ENCODE data around the gene MBD1.

The MBD1 gene

DNA sequence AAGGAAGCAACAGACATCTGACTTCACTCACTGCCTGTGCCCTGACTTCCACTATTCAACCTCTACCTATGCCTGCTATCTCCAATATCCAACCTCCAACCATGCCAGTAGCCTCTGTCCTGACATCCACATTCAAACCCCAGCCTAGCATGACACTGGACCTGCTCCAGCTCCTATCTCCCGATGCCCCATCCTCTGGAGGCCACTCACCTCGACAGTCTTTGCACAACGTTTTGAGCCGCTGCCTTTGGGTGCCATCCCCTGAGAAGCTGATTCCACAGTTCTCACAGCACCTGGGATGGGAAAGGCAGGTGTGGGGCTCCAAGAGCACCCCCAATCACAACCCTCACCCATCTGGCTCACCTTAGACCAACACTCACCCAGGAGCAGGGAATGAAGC is 4.9 kb downstream of the MBD1 start (continued):
- TF ChIP-seq, protein P1, sequence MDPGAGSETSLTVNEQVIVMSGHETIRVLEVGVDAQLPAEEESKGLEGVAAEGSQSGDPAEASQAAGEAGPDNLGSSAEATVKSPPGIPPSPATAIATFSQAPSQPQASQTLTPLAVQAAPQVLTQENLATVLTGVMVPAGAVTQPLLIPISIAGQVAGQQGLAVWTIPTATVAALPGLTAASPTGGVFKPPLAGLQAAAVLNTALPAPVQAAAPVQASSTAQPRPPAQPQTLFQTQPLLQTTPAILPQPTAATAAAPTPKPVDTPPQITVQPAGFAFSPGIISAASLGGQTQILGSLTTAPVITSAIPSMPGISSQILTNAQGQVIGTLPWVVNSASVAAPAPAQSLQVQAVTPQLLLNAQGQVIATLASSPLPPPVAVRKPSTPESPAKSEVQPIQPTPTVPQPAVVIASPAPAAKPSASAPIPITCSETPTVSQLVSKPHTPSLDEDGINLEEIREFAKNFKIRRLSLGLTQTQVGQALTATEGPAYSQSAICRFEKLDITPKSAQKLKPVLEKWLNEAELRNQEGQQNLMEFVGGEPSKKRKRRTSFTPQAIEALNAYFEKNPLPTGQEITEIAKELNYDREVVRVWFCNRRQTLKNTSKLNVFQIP (CRISPR knock-in tag; IDR thresholded peaks at IDR 0.05; ENCODE audit: borderline replicate concordance, low read depth), result no peak
- TF ChIP-seq BACH2 (CRISPR knock-in tag; IDR thresholded peaks at IDR 0.05; ENCODE audit: borderline replicate concordance) (no peak), SNAI2 (CRISPR knock-in tag; IDR thresholded peaks at IDR 0.05) (no peak), CSDC2 (CRISPR knock-in tag; IDR thresholded peaks at IDR 0.05) (no peak)

GRCh38 chr18:50275503-50276036 is 5.8 kb downstream of the MBD1 start:
- TF ChIP-seq, protein P1 (CRISPR knock-in tag; IDR thresholded peaks at IDR 0.05; ENCODE audit: borderline replicate concordance, low read depth), result no peak
- TF ChIP-seq ZNF565 (CRISPR knock-in tag; conservative IDR thresholded peaks at IDR 0.05; ENCODE audit: low read depth) (no peak), ZNF70 (CRISPR knock-in tag; IDR thresholded peaks at IDR 0.05) (no peak), ZNF8 (CRISPR knock-in tag; IDR thresholded peaks at IDR 0.05) (no peak), ISL1 (CRISPR knock-in tag; IDR thresholded peaks at IDR 0.05) (no peak), RARB (CRISPR knock-in tag; IDR thresholded peaks at IDR 0.05) (no peak), BACH2 (CRISPR knock-in tag; IDR thresholded peaks at IDR 0.05; ENCODE audit: borderline replicate concordance) (no peak), ARNTL (CRISPR knock-in tag; IDR thresholded peaks at IDR 0.05; ENCODE audit: borderline replicate concordance, low read depth) (no peak), GLIS3 (CRISPR knock-in tag; IDR thresholded peaks at IDR 0.05) (no peak), PPARA (CRISPR knock-in tag; IDR thresholded peaks at IDR 0.05; ENCODE audit: borderline replicate concordance) (no peak), TOX (CRISPR knock-in tag; IDR thresholded peaks at IDR 0.05; ENCODE audit: borderline replicate concordance) (no peak), CREB5 (CRISPR knock-in tag; IDR thresholded peaks at IDR 0.05; ENCODE audit: low read depth) (no peak), SNAI2 (CRISPR knock-in tag; IDR thresholded peaks at IDR 0.05) (no peak), PATZ1 (CRISPR knock-in tag; IDR thresholded peaks at IDR 0.05; ENCODE audit: borderline replicate concordance) (no peak), ZC3H10 (CRISPR knock-in tag; IDR thresholded peaks at IDR 0.05) (no peak), ZFP3 (CRISPR knock-in tag; IDR thresholded peaks at IDR 0.05) (no peak)
- TF ChIP-seq, protein P2, sequence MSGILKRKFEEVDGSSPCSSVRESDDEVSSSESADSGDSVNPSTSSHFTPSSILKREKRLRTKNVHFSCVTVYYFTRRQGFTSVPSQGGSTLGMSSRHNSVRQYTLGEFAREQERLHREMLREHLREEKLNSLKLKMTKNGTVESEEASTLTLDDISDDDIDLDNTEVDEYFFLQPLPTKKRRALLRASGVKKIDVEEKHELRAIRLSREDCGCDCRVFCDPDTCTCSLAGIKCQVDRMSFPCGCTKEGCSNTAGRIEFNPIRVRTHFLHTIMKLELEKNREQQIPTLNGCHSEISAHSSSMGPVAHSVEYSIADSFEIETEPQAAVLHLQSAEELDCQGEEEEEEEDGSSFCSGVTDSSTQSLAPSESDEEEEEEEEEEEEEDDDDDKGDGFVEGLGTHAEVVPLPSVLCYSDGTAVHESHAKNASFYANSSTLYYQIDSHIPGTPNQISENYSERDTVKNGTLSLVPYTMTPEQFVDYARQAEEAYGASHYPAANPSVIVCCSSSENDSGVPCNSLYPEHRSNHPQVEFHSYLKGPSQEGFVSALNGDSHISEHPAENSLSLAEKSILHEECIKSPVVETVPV (CRISPR knock-in tag; IDR thresholded peaks at IDR 0.05), result no peak
- no peak for ATAC-seq

GRCh38 chr18:50274941-50275340 is 6.4 kb downstream of the MBD1 start:
- no peak for ATAC-seq
- TF ChIP-seq ARNTL (CRISPR knock-in tag; IDR thresholded peaks at IDR 0.05; ENCODE audit: borderline replicate concordance, low read depth) (no peak), GLIS3 (CRISPR knock-in tag; IDR thresholded peaks at IDR 0.05) (no peak), ZNF565 (CRISPR knock-in tag; conservative IDR thresholded peaks at IDR 0.05; ENCODE audit: low read depth) (no peak), PPARA (CRISPR knock-in tag; IDR thresholded peaks at IDR 0.05; ENCODE audit: borderline replicate concordance) (no peak), TSHZ2 (CRISPR knock-in tag; IDR thresholded peaks at IDR 0.05) (no peak), ZC3H10 (CRISPR knock-in tag; IDR thresholded peaks at IDR 0.05) (no peak), SNAI2 (CRISPR knock-in tag; IDR thresholded peaks at IDR 0.05) (no peak), BACH2 (CRISPR knock-in tag; IDR thresholded peaks at IDR 0.05; ENCODE audit: borderline replicate concordance) (no peak), ISL1 (CRISPR knock-in tag; IDR thresholded peaks at IDR 0.05) (no peak), ESRRG (CRISPR knock-in tag; IDR thresholded peaks at IDR 0.05) (no peak), CSDC2 (CRISPR knock-in tag; IDR thresholded peaks at IDR 0.05) (no peak), TOX (CRISPR knock-in tag; IDR thresholded peaks at IDR 0.05; ENCODE audit: borderline replicate concordance) (no peak), ZNF8 (CRISPR knock-in tag; IDR thresholded peaks at IDR 0.05) (no peak), TCF4 (CRISPR knock-in tag; IDR thresholded peaks at IDR 0.05; ENCODE audit: borderline replicate concordance) (no peak), PATZ1 (CRISPR knock-in tag; IDR thresholded peaks at IDR 0.05; ENCODE audit: borderline replicate concordance) (no peak), CREB5 (CRISPR knock-in tag; IDR thresholded peaks at IDR 0.05; ENCODE audit: low read depth) (no peak)

Measured in SK-N-SH treated with all-trans-retinoic acid at 6 μM for 48 hours (cell line).